WERI-Rb-1 (cell line): Measurements from ENCODE around the gene NHSL1.

Experiments
- DNase-seq: peaks from one replicate; pipeline ENCODE4 v3.0.0-alpha.2; 2020
- H3K27ac ChIP-seq: fragments of 250-450 bp; sonication (Bioruptor Pico); 2 replicates; pipeline ENCODE4 v1.5.1; 2020; ENCODE audit warnings: mild to moderate bottlenecking, moderate library complexity
- H3K27me3 ChIP-seq: fragments of 250-450 bp; sonication (Bioruptor Pico); 2 replicates; pipeline ENCODE4 v1.5.1; 2021; ENCODE audit warnings: mild to moderate bottlenecking, low read depth, moderate library complexity; ENCODE audit not compliant: insufficient read depth, severe bottlenecking
- H3K36me3 ChIP-seq: fragments of 250-450 bp; sonication (Bioruptor Pico); 2 replicates; pipeline ENCODE4 v1.5.1; 2020; ENCODE audit warnings: mild to moderate bottlenecking, moderate library complexity
- H3K4me3 ChIP-seq: 2 replicates; pipeline ENCODE4 v1.5.1; 2011; ENCODE audit warnings: low read depth, mild to moderate bottlenecking, control low read depth, low read length
- H3K9me3 ChIP-seq: fragments of 250-450 bp; sonication (Bioruptor Pico); 2 replicates; pipeline ENCODE4 v1.5.1; 2021; ENCODE audit warnings: mild to moderate bottlenecking, moderate library complexity; ENCODE audit not compliant: severe bottlenecking
- CTCF ChIP-seq: IDR thresholded peaks from 2 replicates; pipeline ENCODE4 v1.5.1; 2011; ENCODE audit warnings: low read depth, mild to moderate bottlenecking, control low read depth, inconsistent platforms, low read length

The NHSL1 gene

GRCh38 chr6:138441965-138442364 lies 57.3 kb downstream of the NHSL1 start:
- Histone ChIP-seq H3K9me3 (no peaks in the 10 kb centered on the region), H3K4me3 (no peak overlapping the region), H3K27ac (no peak overlapping the region), H3K36me3 (peaks cover 63% of the 10 kb centered on the region), H3K27me3 (no peaks in the 10 kb centered on the region)
- DNase-seq = no peak
- TF ChIP-seq CTCF = no peak

- Histone ChIP-seq H3K27me3 (no peaks in the 10 kb centered on the region), H3K9me3 (no peaks in the 10 kb centered on the region), H3K36me3 (peaks cover 58% of the 10 kb centered on the region), H3K27ac (no peak overlapping the region), H3K4me3 (no peak overlapping the region)
- DNase-seq = no peak
- TF ChIP-seq CTCF = no peak
Observed at GRCh38 chr6:138440758-138441357, 58.4 kb downstream of the NHSL1 start.

- H3K36me3 ChIP-seq = peaks cover 61% of the 10 kb centered on the region
- H3K27ac ChIP-seq = no peak overlapping the region
- no peak for TF ChIP-seq CTCF
- no peak for DNase-seq
- no peak overlapping the region for H3K4me3 ChIP-seq
- H3K9me3 ChIP-seq = no peaks in the 10 kb centered on the region
- no peaks in the 10 kb centered on the region for H3K27me3 ChIP-seq
Observed at GRCh38 chr6:138440296-138440695, 59.0 kb downstream of the NHSL1 start.

DNA sequence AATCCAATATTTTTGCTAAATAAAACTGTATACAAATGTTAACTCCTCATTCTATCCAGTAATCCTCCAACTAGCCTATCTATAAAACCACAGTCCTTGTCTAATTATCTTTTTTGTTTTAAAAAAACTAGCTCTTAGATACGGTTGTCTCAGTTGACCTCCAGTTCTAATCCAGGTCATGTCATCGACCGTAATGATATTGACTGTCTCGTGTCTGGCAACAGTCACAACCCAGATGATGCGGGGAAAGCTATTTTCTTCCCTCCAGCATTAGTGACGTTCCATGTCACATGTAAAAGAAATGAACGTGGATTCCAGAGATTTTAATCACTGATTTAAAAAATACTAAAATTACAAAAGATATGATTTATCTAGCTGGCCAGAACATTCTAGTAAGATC lies 59.7 kb downstream of the NHSL1 start:
- Histone ChIP-seq H3K36me3 (peaks cover 64% of the 10 kb centered on the region), H3K27me3 (no peaks in the 10 kb centered on the region), H3K9me3 (no peaks in the 10 kb centered on the region), H3K27ac (no peak overlapping the region), H3K4me3 (no peak overlapping the region)
- no peak for TF ChIP-seq CTCF
- no peak for DNase-seq

DNA sequence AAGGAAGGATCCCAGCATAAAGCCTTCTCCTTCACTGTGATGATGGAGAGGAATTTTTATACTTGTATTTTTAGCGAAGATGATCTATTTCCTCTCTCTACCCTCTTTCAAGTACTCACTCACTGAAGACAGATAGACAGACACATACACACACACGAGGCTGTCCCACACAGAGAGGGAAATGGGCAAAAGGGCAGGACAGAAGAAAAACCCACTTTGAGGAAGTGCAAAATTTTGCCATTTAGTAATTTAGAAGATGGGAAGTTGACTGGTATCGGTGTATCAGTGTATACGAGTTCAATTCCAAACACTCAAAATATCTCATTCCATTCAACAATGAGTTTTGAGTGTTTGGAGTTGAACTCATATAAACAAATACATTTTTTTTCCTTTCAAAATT lies 64.4 kb downstream of the NHSL1 start:
- H3K27ac ChIP-seq = no peak overlapping the region
- no peaks in the 10 kb centered on the region for H3K27me3 ChIP-seq
- H3K4me3 ChIP-seq = no peak overlapping the region
- H3K36me3 ChIP-seq = peaks cover 63% of the 10 kb centered on the region
- no peak for TF ChIP-seq CTCF
- H3K9me3 ChIP-seq = no peaks in the 10 kb centered on the region
- DNase-seq = no peak

- no peak overlapping the region for H3K4me3 ChIP-seq
- no peak overlapping the region for H3K27ac ChIP-seq
- H3K36me3 ChIP-seq = peaks cover 56% of the 10 kb centered on the region
- no peak for DNase-seq
- TF ChIP-seq CTCF = no peak
- no peaks in the 10 kb centered on the region for H3K27me3 ChIP-seq
- no peaks in the 10 kb centered on the region for H3K9me3 ChIP-seq
Observed at GRCh38 chr6:138434096-138434495, 65.2 kb downstream of the NHSL1 start.
